WTC11 (cell line): ENCODE measurements around the gene SMIM26. TPM values are rescaled to one million over a fixed set of nuclear protein-coding genes. Genes with fewer than 3 reads are reported as not detected.

Experiments used
- ATAC-seq: fragments of 200-7000 bp; cut with Tn5 transposase; 2 replicates; pipeline ENCODE4 v1.10.0; 2021; ENCODE audit warnings: mild to moderate bottlenecking, moderate library complexity
- CTCF ChIA-PET: fragments of 300-600 bp; sonication (Branson Sonifier 250); formaldehyde crosslinking; loops from one replicate; lab custom pipeline; 2021; ENCODE audit warnings: antibody characterized with exemption; lab: Charles Lee
- POLR2A ChIA-PET: fragments of 350-600 bp; sonication (Branson Sonifier 250); formaldehyde crosslinking; loops from one replicate; lab custom pipeline; 2021; ENCODE audit warnings: antibody characterized with exemption; lab: Charles Lee
- DNase-seq: peaks from one replicate; pipeline ENCODE4 v3.0.0; 2021; ENCODE audit warnings: low spot score
- H3K27ac Mint-ChIP-seq: 2 replicates; pipeline ENCODE4 v1.8.0; 2021; ENCODE audit warnings: mixed read lengths
- H3K27me3 Mint-ChIP-seq: 2 replicates; pipeline ENCODE4 v1.8.0; 2021; ENCODE audit warnings: low read depth, mild to moderate bottlenecking, moderate library complexity, mixed read lengths
- H3K36me3 Mint-ChIP-seq: 2 replicates; pipeline ENCODE4 v1.8.0; 2021; ENCODE audit warnings: mixed read lengths
- H3K4me1 Mint-ChIP-seq: 2 replicates; pipeline ENCODE4 v1.8.0; 2022; ENCODE audit warnings: mixed read lengths
- H3K4me3 Mint-ChIP-seq: 2 replicates; pipeline ENCODE4 v1.8.0; 2021; ENCODE audit warnings: mild to moderate bottlenecking, moderate library complexity, mixed read lengths
- H3K9me3 Mint-ChIP-seq: 2 replicates; pipeline ENCODE4 v1.8.0; 2021; ENCODE audit warnings: mixed read lengths
- ATF1 ChIP-seq: sonication (generic); formaldehyde crosslinking; IDR thresholded peaks from 2 replicates; pipeline ENCODE4 v1.8.1; 2023; ENCODE audit warnings: mild to moderate bottlenecking, moderate library complexity, missing genetic modification reagents
- ETV6 ChIP-seq: sonication (generic); formaldehyde crosslinking; IDR thresholded peaks from 2 replicates; pipeline ENCODE4 v1.8.1; 2022; ENCODE audit warnings: mild to moderate bottlenecking, missing genetic modification reagents
- GRHL2 ChIP-seq: fragments of 250-450 bp; sonication (Bioruptor Pico); IDR thresholded peaks from 2 replicates; pipeline ENCODE4 v1.8.0; 2022; ENCODE audit warnings: mild to moderate bottlenecking, moderate library complexity; ENCODE audit not compliant: insufficient replicate concordance, severe bottlenecking
- HMGA2 ChIP-seq: fragments of 250-450 bp; sonication (Bioruptor Pico); IDR thresholded peaks from 2 replicates; pipeline ENCODE4 v1.4.0; 2021; ENCODE audit warnings: mild to moderate bottlenecking, moderate library complexity
- IRF2 ChIP-seq: sonication (generic); formaldehyde crosslinking; IDR thresholded peaks from 2 replicates; pipeline ENCODE4 v1.8.0; 2022; ENCODE audit warnings: low read depth, missing genetic modification reagents, borderline replicate concordance
- JUN ChIP-seq: sonication (generic); formaldehyde crosslinking; IDR thresholded peaks from 2 replicates; pipeline ENCODE4 v1.8.0; 2023; ENCODE audit warnings: mild to moderate bottlenecking, missing genetic modification reagents
- KAT7 ChIP-seq: sonication (generic); formaldehyde crosslinking; IDR thresholded peaks from 2 replicates; pipeline ENCODE4 v1.8.1; 2023; ENCODE audit warnings: missing genetic modification reagents, mild to moderate bottlenecking, borderline replicate concordance
- NFATC4 ChIP-seq: fragments of 250-450 bp; sonication (Bioruptor Pico); IDR thresholded peaks from 2 replicates; pipeline ENCODE4 v1.9.0; 2021; ENCODE audit warnings: mild to moderate bottlenecking
- TEAD1 ChIP-seq: sonication (generic); formaldehyde crosslinking; IDR thresholded peaks from 2 replicates; pipeline ENCODE4 v1.8.0; 2022; ENCODE audit warnings: mild to moderate bottlenecking, missing genetic modification reagents
- TP53 ChIP-seq: sonication (generic); formaldehyde crosslinking; IDR thresholded peaks from 2 replicates; pipeline ENCODE4 v1.8.1; 2023; ENCODE audit warnings: mild to moderate bottlenecking, missing genetic modification reagents
- ZNF121 ChIP-seq: sonication (generic); formaldehyde crosslinking; IDR thresholded peaks from 2 replicates; pipeline ENCODE4 v1.8.0; 2023; ENCODE audit warnings: missing genetic modification reagents
- ZNF232 ChIP-seq: sonication (generic); formaldehyde crosslinking; IDR thresholded peaks from 2 replicates; pipeline ENCODE4 v1.8.0; 2022; ENCODE audit warnings: mild to moderate bottlenecking, missing genetic modification reagents
- ZNF317 ChIP-seq: sonication (generic); formaldehyde crosslinking; IDR thresholded peaks from 2 replicates; pipeline ENCODE4 v1.8.1; 2023; ENCODE audit warnings: low read depth, mild to moderate bottlenecking, moderate library complexity, missing genetic modification reagents, borderline replicate concordance
- ZNF532 ChIP-seq: fragments of 250-450 bp; sonication (Bioruptor Pico); IDR thresholded peaks from 2 replicates; pipeline ENCODE4 v1.9.0; 2021; ENCODE audit warnings: mild to moderate bottlenecking, borderline replicate concordance
- total RNA-seq: library from RNA; stranded (reverse); gene quantifications from 3 replicates; pipeline ENCODE4 v1.2.3, GENCODE V29; 2021
- TF ChIP-seq, protein P1 (sequence below): sonication (generic); formaldehyde crosslinking; IDR thresholded peaks from 2 replicates; pipeline ENCODE4 v1.8.0; 2022; ENCODE audit warnings: mild to moderate bottlenecking, missing genetic modification reagents
- TF ChIP-seq, protein P2 (sequence below): sonication (generic); formaldehyde crosslinking; IDR thresholded peaks from 2 replicates; pipeline ENCODE4 v1.8.1; 2023; ENCODE audit warnings: mild to moderate bottlenecking, missing genetic modification reagents
- TF ChIP-seq, protein P3 (sequence below): sonication (generic); formaldehyde crosslinking; IDR thresholded peaks from 2 replicates; pipeline ENCODE4 v1.8.1; 2022; ENCODE audit warnings: mild to moderate bottlenecking, missing genetic modification reagents, moderate library complexity, borderline replicate concordance
- TF ChIP-seq, protein P4 (sequence below): sonication (generic); formaldehyde crosslinking; IDR thresholded peaks from 2 replicates; pipeline ENCODE4 v1.8.0; 2023; ENCODE audit warnings: missing genetic modification reagents

SMIM26 gene
- total RNA-seq, 1 experiment from 2014 or later = 71.9 TPM

DNA sequence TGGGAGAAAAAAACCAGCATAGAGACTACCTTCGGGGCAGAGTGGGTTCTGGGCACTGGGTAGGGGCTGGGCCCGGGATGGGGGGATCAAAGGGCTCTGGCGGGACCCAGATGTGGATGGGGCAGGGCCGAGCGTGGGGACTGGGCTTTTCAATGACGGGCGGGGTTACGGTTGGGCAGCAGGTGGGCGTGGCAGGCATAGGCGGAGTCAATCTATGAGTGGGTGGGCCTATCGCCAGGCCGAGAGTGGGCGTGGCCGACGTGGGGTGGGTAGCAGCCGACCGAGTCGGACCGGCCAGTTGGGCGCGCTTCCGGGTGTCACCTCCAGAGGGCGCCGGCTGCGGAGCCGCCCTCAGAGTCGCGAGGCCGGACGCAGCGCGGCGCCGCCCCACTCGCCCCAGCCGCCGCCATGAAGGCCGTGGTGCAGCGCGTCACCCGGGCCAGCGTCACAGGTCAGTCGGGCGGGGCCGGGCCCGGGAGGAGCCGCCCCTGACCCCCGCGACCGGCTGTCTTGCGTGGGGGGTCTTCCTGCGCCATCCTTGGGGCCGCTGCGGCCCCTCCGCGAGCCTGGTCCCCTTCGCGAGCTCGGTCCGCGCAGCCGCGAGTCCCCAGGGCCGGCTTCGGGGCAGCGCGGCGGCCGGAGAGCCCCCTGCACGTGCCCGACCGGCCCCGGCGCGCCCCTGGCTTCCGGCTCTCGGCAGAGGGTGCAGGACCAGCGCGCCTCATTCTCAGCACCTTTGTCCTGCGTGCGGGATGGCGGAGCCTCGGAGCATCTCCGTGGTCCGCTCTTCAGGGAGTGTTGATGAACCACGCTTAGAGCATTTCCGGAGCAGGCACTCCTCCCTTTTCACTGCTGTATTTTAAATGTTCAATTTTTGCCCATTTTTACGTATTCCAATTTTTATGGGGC is 20.7 kb downstream of the SMIM26 start, which contains the start of gene DTD1 (continued):
- TF ChIP-seq KAT7 (0 out of 2 replicates have a peak, but pooled peaks have one; percentile 25), TEAD1 (0 out of 2 replicates have a peak, but pooled peaks have one; percentile 20), NFATC4 (CRISPR knock-in tag) (no peak), JUN (CRISPR knock-in tag) (peak; percentile 45; the same call in 1 of the 2 replicates)

GRCh38 chr20:18588574-18588933 is 21.3 kb downstream of the SMIM26 start:
- CTCF ChIA-PET = interaction anchor here (0.6 to 1.0 kb wide), 3 partner anchors 11 to 17 kb away, joined by 3 read pairs; no protein-coding TSS in a partner anchor
- POLR2A ChIA-PET = interaction anchor here (1.0 to 1.5 kb wide), 2 partner anchors 22 to 81 kb away, joined by 3 to 6 read pairs; partner anchors contain the start of genes SEC23B and SMIM26
- peaks cover 3% of the 10 kb centered on the region; the same call in 1 of the 2 replicates for H3K27me3 Mint-ChIP-seq
- peaks cover 4% of the 10 kb centered on the region for H3K9me3 Mint-ChIP-seq
- H3K4me3 Mint-ChIP-seq = peak overlapping the region; percentile 83
- peak; percentile 24 for DNase-seq
- H3K4me1 Mint-ChIP-seq = peaks cover 41% of the 10 kb centered on the region
- no peaks in the 10 kb centered on the region; the same call in 1 of the 2 replicates for H3K36me3 Mint-ChIP-seq
- ATAC-seq = peak; percentile 6
- H3K27ac Mint-ChIP-seq = peak overlapping the region; percentile 78
- TF ChIP-seq, protein P1, sequence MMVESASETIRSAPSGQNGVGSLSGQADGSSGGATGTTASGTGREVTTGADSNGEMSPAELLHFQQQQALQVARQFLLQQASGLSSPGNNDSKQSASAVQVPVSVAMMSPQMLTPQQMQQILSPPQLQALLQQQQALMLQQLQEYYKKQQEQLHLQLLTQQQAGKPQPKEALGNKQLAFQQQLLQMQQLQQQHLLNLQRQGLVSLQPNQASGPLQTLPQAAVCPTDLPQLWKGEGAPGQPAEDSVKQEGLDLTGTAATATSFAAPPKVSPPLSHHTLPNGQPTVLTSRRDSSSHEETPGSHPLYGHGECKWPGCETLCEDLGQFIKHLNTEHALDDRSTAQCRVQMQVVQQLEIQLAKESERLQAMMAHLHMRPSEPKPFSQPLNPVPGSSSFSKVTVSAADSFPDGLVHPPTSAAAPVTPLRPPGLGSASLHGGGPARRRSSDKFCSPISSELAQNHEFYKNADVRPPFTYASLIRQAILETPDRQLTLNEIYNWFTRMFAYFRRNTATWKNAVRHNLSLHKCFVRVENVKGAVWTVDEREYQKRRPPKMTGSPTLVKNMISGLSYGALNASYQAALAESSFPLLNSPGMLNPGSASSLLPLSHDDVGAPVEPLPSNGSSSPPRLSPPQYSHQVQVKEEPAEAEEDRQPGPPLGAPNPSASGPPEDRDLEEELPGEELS (CRISPR knock-in tag) = no peak
- TF ChIP-seq ZNF232 (CRISPR knock-in tag) = 0 out of 2 replicates have a peak, but pooled peaks have one; percentile 33
- TF ChIP-seq, protein P2, sequence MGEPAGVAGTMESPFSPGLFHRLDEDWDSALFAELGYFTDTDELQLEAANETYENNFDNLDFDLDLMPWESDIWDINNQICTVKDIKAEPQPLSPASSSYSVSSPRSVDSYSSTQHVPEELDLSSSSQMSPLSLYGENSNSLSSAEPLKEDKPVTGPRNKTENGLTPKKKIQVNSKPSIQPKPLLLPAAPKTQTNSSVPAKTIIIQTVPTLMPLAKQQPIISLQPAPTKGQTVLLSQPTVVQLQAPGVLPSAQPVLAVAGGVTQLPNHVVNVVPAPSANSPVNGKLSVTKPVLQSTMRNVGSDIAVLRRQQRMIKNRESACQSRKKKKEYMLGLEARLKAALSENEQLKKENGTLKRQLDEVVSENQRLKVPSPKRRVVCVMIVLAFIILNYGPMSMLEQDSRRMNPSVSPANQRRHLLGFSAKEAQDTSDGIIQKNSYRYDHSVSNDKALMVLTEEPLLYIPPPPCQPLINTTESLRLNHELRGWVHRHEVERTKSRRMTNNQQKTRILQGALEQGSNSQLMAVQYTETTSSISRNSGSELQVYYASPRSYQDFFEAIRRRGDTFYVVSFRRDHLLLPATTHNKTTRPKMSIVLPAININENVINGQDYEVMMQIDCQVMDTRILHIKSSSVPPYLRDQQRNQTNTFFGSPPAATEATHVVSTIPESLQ (CRISPR knock-in tag) = no peak
- TF ChIP-seq, protein P3, sequence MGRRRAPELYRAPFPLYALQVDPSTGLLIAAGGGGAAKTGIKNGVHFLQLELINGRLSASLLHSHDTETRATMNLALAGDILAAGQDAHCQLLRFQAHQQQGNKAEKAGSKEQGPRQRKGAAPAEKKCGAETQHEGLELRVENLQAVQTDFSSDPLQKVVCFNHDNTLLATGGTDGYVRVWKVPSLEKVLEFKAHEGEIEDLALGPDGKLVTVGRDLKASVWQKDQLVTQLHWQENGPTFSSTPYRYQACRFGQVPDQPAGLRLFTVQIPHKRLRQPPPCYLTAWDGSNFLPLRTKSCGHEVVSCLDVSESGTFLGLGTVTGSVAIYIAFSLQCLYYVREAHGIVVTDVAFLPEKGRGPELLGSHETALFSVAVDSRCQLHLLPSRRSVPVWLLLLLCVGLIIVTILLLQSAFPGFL (CRISPR knock-in tag) = no peak
- no peak for TF ChIP-seq ETV6 (CRISPR knock-in tag)

- ATAC-seq (no peak), DNase-seq (no peak)
- H3K4me1 Mint-ChIP-seq = peaks cover 40% of the 10 kb centered on the region
- POLR2A ChIA-PET = no interaction called here
- H3K27ac Mint-ChIP-seq = peak overlapping the region; percentile 97
- no peaks in the 10 kb centered on the region; the same call in 1 of the 2 replicates for H3K36me3 Mint-ChIP-seq
- TF ChIP-seq TP53 (CRISPR knock-in tag) (no peak), HMGA2 (CRISPR knock-in tag) (no peak), ZNF317 (CRISPR knock-in tag) (no peak), ZNF121 (CRISPR knock-in tag) (no peak), ZNF532 (CRISPR knock-in tag) (no peak), IRF2 (no peak), ATF1 (CRISPR knock-in tag) (no peak), GRHL2 (CRISPR knock-in tag) (no peak), NFATC4 (CRISPR knock-in tag) (no peak), TEAD1 (no peak)
- TF ChIP-seq, protein P4, sequence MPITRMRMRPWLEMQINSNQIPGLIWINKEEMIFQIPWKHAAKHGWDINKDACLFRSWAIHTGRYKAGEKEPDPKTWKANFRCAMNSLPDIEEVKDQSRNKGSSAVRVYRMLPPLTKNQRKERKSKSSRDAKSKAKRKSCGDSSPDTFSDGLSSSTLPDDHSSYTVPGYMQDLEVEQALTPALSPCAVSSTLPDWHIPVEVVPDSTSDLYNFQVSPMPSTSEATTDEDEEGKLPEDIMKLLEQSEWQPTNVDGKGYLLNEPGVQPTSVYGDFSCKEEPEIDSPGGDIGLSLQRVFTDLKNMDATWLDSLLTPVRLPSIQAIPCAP (CRISPR knock-in tag) = no peak
- peaks cover 4% of the 10 kb centered on the region for H3K9me3 Mint-ChIP-seq
- peak overlapping the region; percentile 83 for H3K4me3 Mint-ChIP-seq
- no peaks in the 10 kb centered on the region for H3K27me3 Mint-ChIP-seq
- CTCF ChIA-PET = interaction anchor here (0.7 kb wide), 1 partner anchor 22 kb away, joined by 3 read pairs; no protein-coding TSS in a partner anchor
These were observed 22.9 kb downstream of the SMIM26 start for GRCh38 chr20:18589941-18590674.
